Ectodermal cell (in vitro differentiated cells): Measurements from ENCODE around the gene SLC7A9.
"Not testable (repeated sequence)": the region's sequence is repeated elsewhere in the genome, so short reads cannot be mapped to it uniquely, and the experiment has no call there.

ENCODE experiments used
- H3K27ac ChIP-seq: 2 replicates; pipeline ENCODE4 v1.7.0; 2013; ENCODE audit warnings: mild to moderate bottlenecking, low read depth, low read length; ENCODE audit not compliant: insufficient read depth, poor library complexity, severe bottlenecking
- H3K27me3 ChIP-seq: 2 replicates; pipeline ENCODE4 v1.7.0; 2013; ENCODE audit warnings: mild to moderate bottlenecking, low read length; ENCODE audit not compliant: insufficient read depth, control insufficient read depth, poor library complexity, severe bottlenecking
- H3K36me3 ChIP-seq: one replicate; pipeline ENCODE4 v1.7.0; 2013; ENCODE audit warnings: low read length; ENCODE audit not compliant: control insufficient read depth, insufficient read depth
- H3K4me1 ChIP-seq: one replicate; pipeline ENCODE4 v1.7.0; 2013; ENCODE audit warnings: low read length; ENCODE audit not compliant: control insufficient read depth, insufficient read depth
- H3K4me3 ChIP-seq: 2 replicates; pipeline ENCODE4 v1.7.0; 2013; ENCODE audit warnings: low read depth, low read length, control low read depth; ENCODE audit not compliant: insufficient read depth
- H3K9me3 ChIP-seq: 2 replicates; pipeline ENCODE4 v1.7.0; 2013; ENCODE audit warnings: mild to moderate bottlenecking, low read length, moderate library complexity; ENCODE audit not compliant: control insufficient read depth
- WGBS, 2 experiments: methylation state at CpG; one replicate each; pipeline ENCODE4 v1.1.7; 2013; ENCODE audit warnings: missing lambda C conversion rate in 2 of 2; 5-methylcytosine and 5-hydroxymethylcytosine counted together

SLC7A9 gene

DNA sequence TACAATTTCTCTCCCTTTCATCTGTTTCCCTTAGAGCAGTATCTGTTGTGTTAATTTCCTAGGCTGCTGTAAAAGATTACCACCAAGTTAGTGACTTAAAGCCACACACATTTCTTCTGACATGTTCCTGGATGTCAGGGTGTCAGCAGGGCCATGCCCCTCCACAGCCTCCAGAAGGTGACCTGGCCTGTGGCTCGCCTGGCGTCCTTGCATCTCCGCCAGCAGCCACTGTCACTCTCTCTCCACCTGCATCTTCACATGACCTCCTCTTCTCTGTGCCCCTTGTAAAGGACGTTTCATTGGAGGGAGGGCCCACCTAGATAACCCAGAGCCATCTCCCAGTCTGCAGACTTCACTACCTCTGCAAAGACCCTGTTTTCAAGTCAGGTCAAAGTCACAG lies 61.3 kb downstream of the SLC7A9 start:
- H3K36me3 ChIP-seq: no peaks in the 10 kb centered on the region
- H3K4me1 ChIP-seq: no peaks in the 10 kb centered on the region
- H3K9me3 ChIP-seq: no peaks in the 10 kb centered on the region
- no peak overlapping the region for H3K27ac ChIP-seq
- WGBS, 2 experiments: 86 to 91% methylated on average over 4 of the region's 4 CpGs
- H3K4me3 ChIP-seq: no peak overlapping the region
- H3K27me3 ChIP-seq: no peaks in the 10 kb centered on the region

DNA sequence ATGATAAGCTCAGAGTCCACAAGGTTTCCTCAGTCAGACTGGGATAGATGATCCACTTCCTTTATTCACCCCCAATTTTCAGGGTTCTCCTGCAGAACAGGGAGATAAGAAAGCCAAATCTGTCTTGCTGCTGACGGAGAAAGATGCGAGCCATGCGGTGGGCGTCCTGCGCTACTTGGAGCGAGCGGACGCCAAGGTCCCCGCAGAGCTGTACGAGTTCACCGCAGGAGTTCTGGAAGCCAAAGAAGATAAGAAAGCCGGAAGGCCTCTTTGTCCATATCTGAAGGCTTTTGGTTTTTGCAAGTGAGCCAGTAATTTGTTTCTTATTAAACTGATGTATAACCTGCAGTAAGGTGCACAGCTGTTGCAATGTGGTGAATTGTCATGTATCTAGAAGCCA lies 66.7 kb downstream of the SLC7A9 start:
- Histone ChIP-seq H3K4me3 (no peak overlapping the region), H3K36me3 (no peaks in the 10 kb centered on the region), H3K9me3 (no peaks in the 10 kb centered on the region), H3K27ac (no peak overlapping the region), H3K27me3 (no peaks in the 10 kb centered on the region), H3K4me1 (no peaks in the 10 kb centered on the region)
- 93% methylated on average over 12 of the region's 12 CpGs for WGBS, 2 experiments

DNA sequence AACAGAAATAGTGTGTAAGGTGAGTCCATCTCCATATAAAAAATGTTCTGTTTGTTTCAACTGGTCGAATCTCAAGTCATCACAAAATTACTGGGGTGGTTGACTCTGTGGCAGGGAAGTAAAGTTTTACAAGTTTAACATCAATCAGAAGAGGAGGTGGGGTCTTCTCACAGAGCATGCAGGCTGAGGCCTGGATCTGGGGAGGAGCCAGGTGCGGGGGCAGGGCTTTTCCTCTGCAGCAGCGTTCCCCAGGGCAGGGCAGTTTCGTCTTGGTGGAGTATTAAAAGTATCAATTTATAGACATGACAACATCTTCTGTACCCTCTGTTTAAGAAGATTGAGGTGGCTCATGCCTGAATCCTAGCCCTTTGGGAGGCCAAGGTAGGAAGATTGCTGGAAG lies 68.8 kb downstream of the SLC7A9 start:
- Histone ChIP-seq H3K4me3 (no peak overlapping the region), H3K27me3 (no peaks in the 10 kb centered on the region), H3K27ac (no peak overlapping the region), H3K36me3 (no peaks in the 10 kb centered on the region), H3K9me3 (no peaks in the 10 kb centered on the region), H3K4me1 (no peaks in the 10 kb centered on the region)
- 75 to 85% methylated on average over 2 to 4 of the region's 4 CpGs for WGBS, 2 experiments

DNA sequence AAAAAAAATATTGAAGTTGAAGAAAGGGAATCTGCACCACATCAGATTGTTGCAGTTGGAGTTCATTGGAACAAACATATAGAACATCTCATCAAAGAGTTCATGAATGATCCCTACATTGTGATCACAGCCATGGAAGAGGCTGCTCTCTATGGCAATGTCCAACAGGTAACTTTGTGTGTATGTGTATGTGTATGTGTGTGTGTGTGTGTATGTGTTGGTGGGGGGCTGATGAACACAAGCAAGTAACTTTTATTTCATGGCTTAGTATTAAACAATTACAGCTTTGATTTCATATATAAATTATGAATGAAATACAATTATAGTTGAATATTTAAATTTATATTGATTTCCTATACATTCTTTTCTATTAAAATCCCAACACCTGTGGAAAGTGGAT lies 69.4 kb downstream of the SLC7A9 start:
- Histone ChIP-seq H3K27ac (no peak overlapping the region), H3K4me1 (no peaks in the 10 kb centered on the region)

DNA sequence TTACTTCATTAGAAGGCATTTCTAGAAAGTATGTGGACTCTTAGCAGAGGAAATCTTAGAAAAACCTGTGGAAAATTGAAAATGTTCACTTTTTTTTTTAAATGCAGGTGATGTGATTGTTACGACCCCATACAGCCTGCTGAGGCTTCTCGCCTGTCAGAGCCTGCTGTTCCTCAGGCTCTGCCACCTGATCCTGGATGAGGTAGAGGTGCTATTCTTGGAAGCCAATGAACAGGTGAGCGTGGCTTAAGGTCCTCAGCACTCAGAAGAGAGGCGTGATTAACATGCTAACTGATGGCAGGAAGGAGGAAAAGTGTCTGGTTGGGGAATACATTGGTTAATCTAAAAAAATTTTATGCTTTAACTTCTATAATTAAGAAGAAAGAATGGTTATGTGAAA lies 71.4 kb downstream of the SLC7A9 start:
- H3K36me3 ChIP-seq: no peaks in the 10 kb centered on the region
- no peaks in the 10 kb centered on the region for H3K27me3 ChIP-seq
- H3K9me3 ChIP-seq: no peaks in the 10 kb centered on the region
- H3K4me3 ChIP-seq: no peak overlapping the region
- 85 to 89% methylated on average over 4 of the region's 4 CpGs for WGBS, 2 experiments
- H3K4me1 ChIP-seq: no peaks in the 10 kb centered on the region
- H3K27ac ChIP-seq: no peak overlapping the region

More for the DNA sequence above, 69.4 kb downstream of the SLC7A9 start:
- Histone ChIP-seq H3K9me3 (no peaks in the 10 kb centered on the region), H3K36me3 (no peaks in the 10 kb centered on the region), H3K4me3 (no peak overlapping the region), H3K27me3 (no peaks in the 10 kb centered on the region)

DNA sequence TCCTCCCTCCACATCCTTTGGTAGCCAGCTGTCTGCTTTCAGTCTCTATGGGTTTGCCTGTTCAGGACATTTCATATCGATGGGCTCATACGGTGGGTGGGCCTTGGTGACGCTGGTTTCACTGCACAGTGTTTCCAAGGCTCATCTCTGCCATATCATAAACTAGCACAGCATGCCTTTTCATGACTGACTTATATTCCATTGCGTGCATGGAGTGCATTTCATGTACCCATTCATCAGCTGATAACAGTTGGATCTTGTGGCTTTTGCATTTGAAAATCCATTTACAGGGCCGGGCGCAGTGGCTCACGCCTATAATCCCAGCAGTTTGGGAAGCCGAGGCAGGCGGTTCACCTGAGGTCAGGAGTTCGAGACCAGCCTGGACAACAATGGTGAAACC lies 80.1 kb downstream of the SLC7A9 start:
- WGBS, 2 experiments: 91 to 93% methylated on average over 10 of the region's 10 CpGs
- Histone ChIP-seq H3K4me3 (no peak overlapping the region), H3K36me3 (no peaks in the 10 kb centered on the region), H3K4me1 (peaks cover 10% of the 10 kb centered on the region), H3K27me3 (no peaks in the 10 kb centered on the region), H3K9me3 (no peaks in the 10 kb centered on the region), H3K27ac (no peak overlapping the region)

DNA sequence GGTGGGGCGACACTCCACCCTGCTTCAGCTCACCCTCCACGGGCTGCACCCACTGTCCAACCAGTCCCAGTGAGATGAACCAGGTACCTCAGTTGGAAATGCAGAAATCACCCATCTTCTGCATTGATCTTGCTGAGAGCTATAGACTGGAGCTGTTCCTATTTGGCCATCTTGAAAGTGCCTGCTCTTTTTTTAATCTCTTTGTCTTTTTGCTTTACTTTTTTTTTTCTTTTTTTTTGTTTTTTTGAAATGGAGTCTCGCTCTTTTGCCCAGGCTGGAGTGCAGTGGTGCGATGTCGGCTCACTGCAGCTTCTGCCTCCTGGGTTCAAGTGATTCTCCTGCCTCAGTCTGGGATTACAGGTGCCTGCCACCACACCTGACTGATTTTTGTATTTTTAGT lies 81.7 kb downstream of the SLC7A9 start:
- H3K4me3 ChIP-seq, H3K36me3 ChIP-seq, H3K27ac ChIP-seq, H3K9me3 ChIP-seq, H3K4me1 ChIP-seq, H3K27me3 ChIP-seq: not testable (repeated sequence)
- 86 to 92% methylated on average over 5 of the region's 5 CpGs for WGBS, 2 experiments

DNA sequence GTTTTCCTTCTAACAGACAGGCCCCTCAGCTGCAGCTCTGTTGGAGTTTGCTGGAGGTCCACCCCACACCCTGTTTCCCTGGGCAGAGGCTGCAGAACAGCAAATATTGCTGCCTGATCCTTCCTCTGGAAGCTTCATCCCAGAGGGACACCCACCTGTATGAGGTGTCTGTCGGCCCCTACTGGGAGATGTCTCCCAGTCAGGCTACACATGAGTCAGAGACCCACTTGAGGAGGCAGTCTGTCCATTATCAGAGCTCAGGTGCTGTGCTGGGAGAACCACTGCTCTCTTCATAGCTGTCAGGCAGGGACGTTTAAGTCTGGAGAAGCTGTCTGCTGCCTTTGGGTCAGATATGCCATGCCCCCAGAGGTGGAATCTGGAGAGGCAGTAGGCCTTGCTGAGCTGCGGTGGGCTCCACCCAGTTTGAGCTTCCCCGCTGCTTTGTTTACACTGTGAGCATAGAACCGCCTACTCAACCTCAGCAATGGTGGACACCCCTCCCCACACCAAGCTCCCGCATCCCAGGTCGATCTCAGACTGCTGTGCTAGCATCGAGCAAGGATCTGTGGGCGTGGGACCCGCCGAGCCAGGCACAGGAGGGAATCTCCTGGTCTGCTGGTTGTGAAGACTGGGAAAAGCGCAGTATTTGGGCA lies 82.3 kb downstream of the SLC7A9 start:
- not testable (repeated sequence) for H3K27ac ChIP-seq, H3K9me3 ChIP-seq, H3K27me3 ChIP-seq, H3K4me3 ChIP-seq, H3K4me1 ChIP-seq, H3K36me3 ChIP-seq
- 42 to 50% methylated on average over 12 of the region's 12 CpGs for WGBS, 2 experiments

DNA sequence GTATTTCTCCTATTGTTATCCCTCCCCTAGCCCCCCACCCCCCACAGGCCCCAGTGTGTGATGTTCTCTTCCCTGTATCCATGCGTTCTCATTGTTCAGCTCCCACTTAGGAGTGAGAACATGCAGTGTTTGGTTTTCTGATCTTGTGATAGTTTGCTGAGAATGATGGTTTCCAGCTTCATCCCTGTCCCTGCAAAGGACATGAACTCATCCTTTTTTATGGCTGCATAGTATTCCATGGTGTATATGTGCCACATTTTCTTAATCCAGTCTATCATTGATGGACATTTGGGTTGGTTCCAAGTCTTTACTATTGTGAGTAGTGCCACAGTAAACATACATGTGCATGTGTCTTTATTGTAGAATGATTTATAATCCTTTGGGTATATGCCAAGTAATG lies 87.5 kb downstream of the SLC7A9 start:
- not testable (repeated sequence) for H3K27ac ChIP-seq, H3K36me3 ChIP-seq, H3K4me3 ChIP-seq, H3K9me3 ChIP-seq, H3K4me1 ChIP-seq, H3K27me3 ChIP-seq
- 100% methylated on average over 1 of the region's 1 CpG for WGBS, 2 experiments

DNA sequence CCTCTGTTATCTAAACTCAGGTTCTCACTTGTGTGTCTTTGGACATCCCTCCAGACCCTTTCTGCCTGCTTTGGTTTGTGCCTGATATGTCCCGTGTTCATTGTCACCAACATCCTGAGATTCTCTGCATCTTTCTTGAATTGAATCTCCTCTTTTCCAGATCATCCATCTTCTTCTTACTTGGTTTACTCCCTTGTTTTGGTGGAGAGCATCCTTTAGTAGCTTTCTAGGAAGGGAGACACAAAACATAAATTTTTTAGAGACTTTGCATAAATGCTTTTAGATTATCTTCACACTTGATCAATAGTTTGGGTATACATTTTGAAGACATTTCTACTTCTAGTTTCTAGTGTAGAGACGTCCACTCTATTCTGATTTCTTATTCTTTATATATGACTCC lies 88.3 kb downstream of the SLC7A9 start:
- no peak overlapping the region for H3K4me3 ChIP-seq
- H3K4me1 ChIP-seq: no peaks in the 10 kb centered on the region
- WGBS, 2 experiments: 88 to 98% methylated on average over 1 to 2 of the region's 2 CpGs
- no peaks in the 10 kb centered on the region for H3K27me3 ChIP-seq
- H3K27ac ChIP-seq: no peak overlapping the region
- H3K36me3 ChIP-seq: no peaks in the 10 kb centered on the region
- no peaks in the 10 kb centered on the region for H3K9me3 ChIP-seq
